GM18909 (cell line): ENCODE results near the gene FUNDC2.

Source experiments
- ATAC-seq: cut with Tn5 transposase; IDR thresholded peaks from one replicate; pipeline ENCODE4 v1.9.1; 2021; ENCODE audit warnings: mild to moderate bottlenecking; ENCODE audit not compliant: unreplicated experiment, poor library complexity

Gene FUNDC2

GRCh38 chrX:155022585-155022984, 4.1 kb upstream of the FUNDC2 start, which contains the start of gene F8:
F8 (minus strand) TSS chrX:155022723; CDS start chrX:155022552, 171 bp downstream.
- no peak for ATAC-seq

GRCh38 chrX:155023907-155024833, 2.5 kb upstream of the FUNDC2 start:
- no peak for ATAC-seq

- no peak for ATAC-seq
Observed at GRCh38 chrX:155026420-155026726, 271 bp upstream of the FUNDC2 start.

GRCh38 chrX:155027509-155028066, 944 bp downstream of the FUNDC2 start:
- ATAC-seq = no peak

GRCh38 chrX:155028129-155028528, 1.5 kb downstream of the FUNDC2 start:
- ATAC-seq = no peak

GRCh38 chrX:155028877-155029291, 2.2 kb downstream of the FUNDC2 start:
- ATAC-seq = no peak

- ATAC-seq = no peak
Observed at GRCh38 chrX:155031657-155032056, 5.0 kb downstream of the FUNDC2 start.

GRCh38 chrX:155035688-155036087, 9.0 kb downstream of the FUNDC2 start:
- ATAC-seq = no peak

- no peak for ATAC-seq
Observed at GRCh38 chrX:155046129-155046810, 19.6 kb downstream of the FUNDC2 start.

- ATAC-seq = no peak
Observed at GRCh38 chrX:155046811-155047528, 20.3 kb downstream of the FUNDC2 start.

- no peak for ATAC-seq
Observed at GRCh38 chrX:155048977-155049619, 22.5 kb downstream of the FUNDC2 start.

GRCh38 chrX:155052738-155053498, 26.3 kb downstream of the FUNDC2 start:
- ATAC-seq = no peak

GRCh38 chrX:155053656-155054055, 27.0 kb downstream of the FUNDC2 start:
- no peak for ATAC-seq

- ATAC-seq = no peak
Observed at GRCh38 chrX:155054255-155054654, 27.6 kb downstream of the FUNDC2 start.

GRCh38 chrX:155055494-155055893, 28.9 kb downstream of the FUNDC2 start:
- ATAC-seq = no peak

GRCh38 chrX:155056471-155056870, 29.8 kb downstream of the FUNDC2 start:
- peak; percentile 13 for ATAC-seq

- peak; percentile 85 for ATAC-seq
Observed at GRCh38 chrX:155056877-155057792, 30.5 kb downstream of the FUNDC2 start.

- ATAC-seq = no peak
Observed at GRCh38 chrX:155061760-155062159, 35.1 kb downstream of the FUNDC2 start.
